ENCODE measurements around the gene LRCH1.

LRCH1 gene

DNA sequence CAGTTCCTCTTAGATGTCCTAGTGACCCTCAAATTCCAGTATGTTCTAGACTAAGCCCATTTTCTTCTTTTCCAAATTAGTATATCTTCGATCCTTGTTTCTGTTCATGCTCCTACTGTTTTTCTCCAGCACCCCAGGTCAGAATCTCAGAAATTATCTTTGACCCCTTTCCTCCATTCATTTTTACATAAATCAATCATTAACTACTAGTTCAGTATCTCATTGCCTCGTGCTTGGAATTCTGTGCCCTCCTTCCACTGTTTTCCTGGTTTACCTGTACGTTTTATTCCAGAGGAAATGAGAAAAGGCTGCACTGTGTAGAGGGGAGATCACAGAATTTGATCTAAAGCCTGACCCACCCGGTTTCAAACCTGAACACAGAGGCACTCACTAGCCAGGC lies 107.9 kb downstream of the LRCH1 start:
- no peak overlapping the region for H3K4me2 ChIP-seq (ENCODE audit: low read length, poor library complexity, severe bottlenecking)
- H3K36me3 ChIP-seq (ENCODE audit: control insufficient read depth in 1 of 2, insufficient read depth in 2 of 2, low read depth in 1 of 2, low read length in 2 of 2) = no peaks in the 10 kb centered on the region
- no peak overlapping the region for H3K23ac ChIP-seq (ENCODE audit: low read length in 2 of 2)
- no peak overlapping the region for H2BK120ac ChIP-seq (ENCODE audit: low read depth, low read length)
- H3K4ac ChIP-seq (ENCODE audit: low read depth in 1 of 2, low read length in 2 of 2) = no peak overlapping the region
- H2BK15ac ChIP-seq (ENCODE audit: low read depth, poor library complexity, severe bottlenecking) = no peak overlapping the region
- H4K8ac ChIP-seq (ENCODE audit: low read length) = no peak overlapping the region
- no peak overlapping the region for H4K91ac ChIP-seq (ENCODE audit: low read length)
- H3K9me3 ChIP-seq (ENCODE audit: control insufficient read depth, low read length) = no peaks in the 10 kb centered on the region
- H3K27me3 ChIP-seq (ENCODE audit: control insufficient read depth in 1 of 2, insufficient read depth in 1 of 2, low read length in 2 of 2) = no peaks in the 10 kb centered on the region
- no peak overlapping the region for H2AFZ ChIP-seq (ENCODE audit: low read depth, low read length)
- H3K27ac ChIP-seq (ENCODE audit: low read length, poor library complexity, severe bottlenecking) = no peak overlapping the region
- H2AK5ac ChIP-seq (ENCODE audit: low read length, severe bottlenecking) = no peak overlapping the region
- WGBS = over 99% methylated on average over 2 of the region's 4 CpGs
- peaks cover 9% of the 10 kb centered on the region for H3K4me1 ChIP-seq (ENCODE audit: control insufficient read depth, insufficient read depth, low read depth, low read length)
- no peak overlapping the region for H2BK12ac ChIP-seq (ENCODE audit: low read length in 2 of 2)
- no peak overlapping the region for H3K9ac ChIP-seq (ENCODE audit: low read length)
- H2BK5ac ChIP-seq (ENCODE audit: low read depth, low read length, poor library complexity, severe bottlenecking) = no peak overlapping the region
- no peak for DNase-seq
- no peak overlapping the region for H3K18ac ChIP-seq (ENCODE audit: low read depth in 1 of 2, low read length in 2 of 2)
- peaks cover 2% of the 10 kb centered on the region for H3K79me1 ChIP-seq (replicated peaks; ENCODE audit: low read length, poor library complexity, severe bottlenecking)
- H3K14ac ChIP-seq (ENCODE audit: low read length in 2 of 2) = no peak overlapping the region
- no peak overlapping the region for H3K4me3 ChIP-seq (ENCODE audit: insufficient read depth in 1 of 2, low read depth in 1 of 2, low read length in 2 of 2)

- no peak overlapping the region for H3K18ac ChIP-seq (ENCODE audit: low read depth in 1 of 2, low read length in 2 of 2)
- no peak overlapping the region for H2BK15ac ChIP-seq (ENCODE audit: low read depth, poor library complexity, severe bottlenecking)
- H3K9ac ChIP-seq (ENCODE audit: low read length) = peak overlapping the region; percentile 55
- H3K4me3 ChIP-seq (ENCODE audit: insufficient read depth in 1 of 2, low read depth in 1 of 2, low read length in 2 of 2) = no peak overlapping the region
- H3K27ac ChIP-seq (ENCODE audit: low read length, poor library complexity, severe bottlenecking) = peak overlapping the region; percentile 26
- H3K4me1 ChIP-seq (ENCODE audit: control insufficient read depth, insufficient read depth, low read depth, low read length) = peaks cover 10% of the 10 kb centered on the region
- no peak for DNase-seq
- no peak overlapping the region for H3K14ac ChIP-seq (ENCODE audit: low read length in 2 of 2)
- H3K79me1 ChIP-seq (replicated peaks; ENCODE audit: low read length, poor library complexity, severe bottlenecking) = peaks cover 2% of the 10 kb centered on the region
- no peak overlapping the region for H3K4me2 ChIP-seq (ENCODE audit: low read length, poor library complexity, severe bottlenecking)
- H3K36me3 ChIP-seq (ENCODE audit: control insufficient read depth in 1 of 2, insufficient read depth in 2 of 2, low read depth in 1 of 2, low read length in 2 of 2) = no peaks in the 10 kb centered on the region
- H3K23ac ChIP-seq (ENCODE audit: low read length in 2 of 2) = no peak overlapping the region
- no peak overlapping the region for H2AK5ac ChIP-seq (ENCODE audit: low read length, severe bottlenecking)
- no peak overlapping the region for H4K8ac ChIP-seq (ENCODE audit: low read length)
- no peak overlapping the region for H2BK5ac ChIP-seq (ENCODE audit: low read depth, low read length, poor library complexity, severe bottlenecking)
- 93% methylated on average over 2 of the region's 3 CpGs for WGBS
- H2BK120ac ChIP-seq (ENCODE audit: low read depth, low read length) = no peak overlapping the region
- no peaks in the 10 kb centered on the region for H3K27me3 ChIP-seq (ENCODE audit: control insufficient read depth in 1 of 2, insufficient read depth in 1 of 2, low read length in 2 of 2)
- no peaks in the 10 kb centered on the region for H3K9me3 ChIP-seq (ENCODE audit: control insufficient read depth, low read length)
- H2AFZ ChIP-seq (ENCODE audit: low read depth, low read length) = no peak overlapping the region
- H3K4ac ChIP-seq (ENCODE audit: low read depth in 1 of 2, low read length in 2 of 2) = no peak overlapping the region
- no peak overlapping the region for H2BK12ac ChIP-seq (ENCODE audit: low read length in 2 of 2)
- no peak overlapping the region for H4K91ac ChIP-seq (ENCODE audit: low read length)
Observed at GRCh38 chr13:46662690-46663089, 109.7 kb downstream of the LRCH1 start.

- H3K4me3 ChIP-seq (ENCODE audit: insufficient read depth in 1 of 2, low read depth in 1 of 2, low read length in 2 of 2) = no peak overlapping the region
- H2BK12ac ChIP-seq (ENCODE audit: low read length in 2 of 2) = no peak overlapping the region
- no peak overlapping the region for H4K91ac ChIP-seq (ENCODE audit: low read length)
- H3K18ac ChIP-seq (ENCODE audit: low read depth in 1 of 2, low read length in 2 of 2) = no peak overlapping the region
- peaks cover 2% of the 10 kb centered on the region for H3K79me1 ChIP-seq (replicated peaks; ENCODE audit: low read length, poor library complexity, severe bottlenecking)
- no peak overlapping the region for H3K23ac ChIP-seq (ENCODE audit: low read length in 2 of 2)
- H2BK120ac ChIP-seq (ENCODE audit: low read depth, low read length) = no peak overlapping the region
- H4K8ac ChIP-seq (ENCODE audit: low read length) = no peak overlapping the region
- no peaks in the 10 kb centered on the region for H3K27me3 ChIP-seq (ENCODE audit: control insufficient read depth in 1 of 2, insufficient read depth in 1 of 2, low read length in 2 of 2)
- DNase-seq = peak; percentile 63
- H3K4me1 ChIP-seq (ENCODE audit: control insufficient read depth, insufficient read depth, low read depth, low read length) = peaks cover 10% of the 10 kb centered on the region
- WGBS = 53% methylated on average over 2 of the region's 3 CpGs
- H2AFZ ChIP-seq (ENCODE audit: low read depth, low read length) = no peak overlapping the region
- no peak overlapping the region for H2BK5ac ChIP-seq (ENCODE audit: low read depth, low read length, poor library complexity, severe bottlenecking)
- peak overlapping the region; percentile 29 for H3K27ac ChIP-seq (ENCODE audit: low read length, poor library complexity, severe bottlenecking)
- no peak overlapping the region for H3K14ac ChIP-seq (ENCODE audit: low read length in 2 of 2)
- H2BK15ac ChIP-seq (ENCODE audit: low read depth, poor library complexity, severe bottlenecking) = no peak overlapping the region
- H3K4ac ChIP-seq (ENCODE audit: low read depth in 1 of 2, low read length in 2 of 2) = peak overlapping the region in 1 of 2 experiments; percentile 61
- H2AK5ac ChIP-seq (ENCODE audit: low read length, severe bottlenecking) = peak overlapping the region; percentile 78
- peak overlapping the region; percentile 55 for H3K9ac ChIP-seq (ENCODE audit: low read length)
- no peak overlapping the region for H3K4me2 ChIP-seq (ENCODE audit: low read length, poor library complexity, severe bottlenecking)
- H3K9me3 ChIP-seq (ENCODE audit: control insufficient read depth, low read length) = no peaks in the 10 kb centered on the region
- H3K36me3 ChIP-seq (ENCODE audit: control insufficient read depth in 1 of 2, insufficient read depth in 2 of 2, low read depth in 1 of 2, low read length in 2 of 2) = no peaks in the 10 kb centered on the region
Observed at GRCh38 chr13:46663206-46664037, 110.5 kb downstream of the LRCH1 start.

- peak overlapping the region; percentile 41 for H3K27ac ChIP-seq (ENCODE audit: low read length, poor library complexity, severe bottlenecking)
Observed at GRCh38 chr13:46664195-46664594, 111.2 kb downstream of the LRCH1 start.

More at GRCh38 chr13:46664195-46664594, 111.2 kb downstream of the LRCH1 start:
- H2AFZ ChIP-seq (ENCODE audit: low read depth, low read length) = no peak overlapping the region
- peak overlapping the region in 1 of 2 experiments; percentile 73 for H3K4ac ChIP-seq (ENCODE audit: low read depth in 1 of 2, low read length in 2 of 2)
- no peak overlapping the region for H4K91ac ChIP-seq (ENCODE audit: low read length)
- no peak overlapping the region for H3K4me2 ChIP-seq (ENCODE audit: low read length, poor library complexity, severe bottlenecking)
- no peak overlapping the region for H3K18ac ChIP-seq (ENCODE audit: low read depth in 1 of 2, low read length in 2 of 2)
- peaks cover 2% of the 10 kb centered on the region for H3K79me1 ChIP-seq (replicated peaks; ENCODE audit: low read length, poor library complexity, severe bottlenecking)
- H3K9ac ChIP-seq (ENCODE audit: low read length) = peak overlapping the region; percentile 55
- DNase-seq = no peak
- no peak overlapping the region for H2BK5ac ChIP-seq (ENCODE audit: low read depth, low read length, poor library complexity, severe bottlenecking)
- WGBS = 100% methylated on average over 1 of the region's 3 CpGs
- no peaks in the 10 kb centered on the region for H3K36me3 ChIP-seq (ENCODE audit: control insufficient read depth in 1 of 2, insufficient read depth in 2 of 2, low read depth in 1 of 2, low read length in 2 of 2)
- no peak overlapping the region for H4K8ac ChIP-seq (ENCODE audit: low read length)
- H2BK15ac ChIP-seq (ENCODE audit: low read depth, poor library complexity, severe bottlenecking) = no peak overlapping the region
- peaks cover 11% of the 10 kb centered on the region for H3K4me1 ChIP-seq (ENCODE audit: control insufficient read depth, insufficient read depth, low read depth, low read length)
- no peak overlapping the region for H3K23ac ChIP-seq (ENCODE audit: low read length in 2 of 2)
- no peak overlapping the region for H2BK12ac ChIP-seq (ENCODE audit: low read length in 2 of 2)
- no peak overlapping the region for H3K14ac ChIP-seq (ENCODE audit: low read length in 2 of 2)
- no peaks in the 10 kb centered on the region for H3K27me3 ChIP-seq (ENCODE audit: control insufficient read depth in 1 of 2, insufficient read depth in 1 of 2, low read length in 2 of 2)
- no peak overlapping the region for H2BK120ac ChIP-seq (ENCODE audit: low read depth, low read length)
- H3K9me3 ChIP-seq (ENCODE audit: control insufficient read depth, low read length) = no peaks in the 10 kb centered on the region
- no peak overlapping the region for H3K4me3 ChIP-seq (ENCODE audit: insufficient read depth in 1 of 2, low read depth in 1 of 2, low read length in 2 of 2)
- peak overlapping the region; percentile 32 for H2AK5ac ChIP-seq (ENCODE audit: low read length, severe bottlenecking)
